Hematopoietic multipotent progenitor cell treated with erythropoietin and hydrocortisone succinate and interleukin-3 and kit ligand, for 4 days (in vitro differentiated cells): ENCODE data around the gene GJB2.
A peak's percentile ranks its signal among the peaks of the same experiment; 100 is the strongest.

Source experiments
- DNase-seq: peaks from one replicate; pipeline ENCODE4 v3.0.0-alpha.2; 2015

GJB2 gene

GRCh38 chr13:20192836-20193161, at the start of gene GJB2:
Gene GJB2, minus strand, starts transcription at chr13:20192938. Its CDS starts 3,357 bp downstream, at chr13:20189581.
- DNase-seq = no peak

GRCh38 chr13:20241593-20241992, 48.9 kb upstream of the GJB2 start:
- DNase-seq = no peak

GRCh38 chr13:20239748-20240147, 47.0 kb upstream of the GJB2 start:
- DNase-seq = no peak

GRCh38 chr13:20232556-20233277, 40.0 kb upstream of the GJB2 start:
- DNase-seq = no peak

- peak; percentile 27 for DNase-seq
Measured at GRCh38 chr13:20231839-20232555, 39.3 kb upstream of the GJB2 start, which contains the start of gene GJB6. Gene GJB6, minus strand, starts transcription at chr13:20232319. Its CDS starts 8,839 bp downstream, at chr13:20223480.

GRCh38 chr13:20230913-20231838, 38.4 kb upstream of the GJB2 start:
- DNase-seq = peak; percentile 15

GRCh38 chr13:20227730-20228129, 35.0 kb upstream of the GJB2 start:
- DNase-seq = no peak

- DNase-seq = no peak
Measured at GRCh38 chr13:20227288-20227687, 34.5 kb upstream of the GJB2 start.

GRCh38 chr13:20222553-20222952, 29.8 kb upstream of the GJB2 start:
- DNase-seq = no peak

- peak; percentile 72 for DNase-seq
Measured at GRCh38 chr13:20221772-20222171, 29.0 kb upstream of the GJB2 start.

- no peak for DNase-seq
Measured at GRCh38 chr13:20219577-20219976, 26.8 kb upstream of the GJB2 start.

- DNase-seq = no peak
Measured at GRCh38 chr13:20217168-20217567, 24.4 kb upstream of the GJB2 start.

- DNase-seq = no peak
Measured at GRCh38 chr13:20209948-20210347, 17.2 kb upstream of the GJB2 start.

GRCh38 chr13:20206698-20207235, 14.0 kb upstream of the GJB2 start:
- peak; percentile 83 for DNase-seq

- DNase-seq = no peak
Measured at GRCh38 chr13:20206065-20206697, 13.4 kb upstream of the GJB2 start.

- DNase-seq = no peak
Measured at GRCh38 chr13:20198781-20199180, 6.0 kb upstream of the GJB2 start.

GRCh38 chr13:20197361-20197834, 4.7 kb upstream of the GJB2 start:
- peak; percentile 75 for DNase-seq

- no peak for DNase-seq
Measured at GRCh38 chr13:20195801-20196200, 3.1 kb upstream of the GJB2 start.

- peak; percentile 25 for DNase-seq
Measured at GRCh38 chr13:20193907-20194631, 1.3 kb upstream of the GJB2 start.

- DNase-seq = peak; percentile 45
Measured at GRCh38 chr13:20193162-20193906, 596 bp upstream of the GJB2 start.
